ENCODE measurements around the gene ELSPBP1.
"Not testable (repeated sequence)": the region's sequence is repeated elsewhere in the genome, so short reads cannot be mapped to it uniquely, and the experiment has no call there.

The ELSPBP1 gene

GRCh38 chr19:47994209-47994802, at the start of gene ELSPBP1:
TSS of gene ELSPBP1 (plus strand) at chr19:47994632. CDS start at chr19:48008668, 14,036 bp downstream.
- DNase-seq = no peak

DNA sequence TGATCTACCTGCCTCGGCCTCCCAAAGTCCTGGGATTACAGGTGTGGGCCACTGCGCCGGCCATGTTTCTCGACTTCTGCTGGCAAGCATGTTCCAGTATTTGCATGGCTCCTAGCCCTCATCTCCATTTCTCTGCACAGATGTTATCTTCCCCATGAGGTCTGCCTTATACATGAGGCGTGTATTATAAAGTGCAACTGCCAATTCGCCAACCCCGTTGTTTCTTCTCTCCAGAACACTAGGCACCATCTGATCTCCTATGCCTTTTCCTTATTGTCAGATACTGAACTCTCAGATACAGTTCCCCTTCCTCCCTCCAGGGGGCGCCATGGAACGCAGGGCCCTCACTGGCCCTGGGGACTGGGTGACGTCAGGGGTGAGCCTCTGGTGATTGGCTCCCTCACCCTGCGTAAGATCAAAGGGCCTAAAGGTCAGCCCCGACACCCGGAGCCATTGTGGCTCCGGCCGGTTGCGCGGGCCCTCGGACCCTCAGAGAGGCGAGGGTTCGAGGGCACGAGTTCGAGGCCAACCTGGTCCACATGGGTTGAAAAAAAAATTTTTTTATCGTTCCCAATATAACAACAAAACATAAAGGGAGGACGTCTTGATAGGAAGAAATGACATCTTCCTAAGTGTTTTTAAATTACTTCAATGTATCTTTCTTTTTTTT, 44.4 kb upstream of the ELSPBP1 start:
- DNase-seq = not testable (repeated sequence)

DNA sequence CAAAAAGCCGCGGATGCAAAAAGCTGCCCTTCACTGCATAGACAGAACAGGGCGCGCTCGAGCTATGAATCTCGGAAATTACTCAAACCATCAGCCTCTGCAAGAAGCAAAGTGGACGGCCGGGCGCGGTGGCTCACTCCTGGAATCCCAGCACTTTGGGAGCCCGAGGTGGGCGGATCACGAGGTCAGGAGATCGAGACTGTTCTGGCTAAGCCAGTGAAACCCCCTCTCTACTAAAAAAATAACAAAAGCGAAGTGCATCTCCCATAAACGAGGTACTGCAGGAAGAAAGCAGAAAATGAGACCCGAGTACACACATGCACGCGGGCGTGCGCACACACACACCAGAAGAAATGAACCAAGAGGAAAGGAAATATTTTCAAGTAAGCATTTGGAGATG, 42.3 kb upstream of the ELSPBP1 start:
- DNase-seq = not testable (repeated sequence)

DNA sequence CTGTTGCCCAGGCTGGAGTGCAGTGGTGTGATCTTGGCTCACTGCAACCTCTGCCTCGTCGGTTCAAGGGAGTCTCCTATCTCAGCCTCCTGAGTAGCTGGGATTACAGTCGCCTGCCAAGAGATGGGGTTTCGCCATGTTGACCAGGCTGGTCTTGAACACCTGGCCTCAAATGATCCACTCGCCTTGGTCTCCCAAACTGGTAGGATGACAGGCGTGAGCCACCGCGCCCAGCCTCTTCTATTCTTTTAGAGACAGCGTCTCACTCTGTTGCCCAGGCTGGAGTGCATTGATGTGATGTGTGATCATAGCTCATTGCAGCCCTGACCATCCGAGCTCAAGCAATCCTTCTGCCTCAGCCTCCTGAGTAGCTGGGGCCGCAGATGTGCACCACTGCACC, 38.5 kb upstream of the ELSPBP1 start:
- not testable (repeated sequence) for DNase-seq

GRCh38 chr19:47973529-47973928, 20.9 kb upstream of the ELSPBP1 start:
- no peak for DNase-seq

DNA sequence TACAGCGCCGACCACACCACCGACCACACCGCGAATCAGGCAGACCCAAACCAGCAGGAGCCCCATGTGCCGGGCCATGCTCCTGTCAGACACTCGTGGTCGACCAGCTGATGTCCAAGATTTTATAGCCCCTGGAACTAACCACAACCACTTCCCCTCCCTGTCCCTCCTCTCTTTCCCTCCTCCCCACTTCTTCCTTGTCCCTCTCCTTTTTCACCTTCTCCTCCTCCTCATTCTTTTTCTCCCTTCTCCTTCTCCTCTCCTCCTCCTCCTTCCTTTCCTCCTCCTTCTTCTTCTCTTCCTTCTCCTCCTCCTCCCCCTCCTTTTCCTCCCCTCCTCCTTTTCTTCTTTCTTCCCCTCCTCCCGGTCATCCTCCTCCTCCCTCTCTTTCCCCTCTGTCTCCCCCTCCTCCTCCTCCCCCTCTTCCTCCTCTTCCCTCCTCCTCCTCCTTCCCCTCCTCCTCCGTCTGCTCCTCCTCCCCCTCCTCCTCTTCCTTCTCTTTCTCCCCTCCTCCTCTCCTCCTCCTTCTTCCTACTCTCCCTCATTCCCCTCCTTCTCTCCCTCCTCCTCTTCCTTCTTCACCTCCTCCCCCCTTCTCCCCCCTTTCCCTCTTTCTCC, 3.1 kb upstream of the ELSPBP1 start:
- DNase-seq = no peak

DNA sequence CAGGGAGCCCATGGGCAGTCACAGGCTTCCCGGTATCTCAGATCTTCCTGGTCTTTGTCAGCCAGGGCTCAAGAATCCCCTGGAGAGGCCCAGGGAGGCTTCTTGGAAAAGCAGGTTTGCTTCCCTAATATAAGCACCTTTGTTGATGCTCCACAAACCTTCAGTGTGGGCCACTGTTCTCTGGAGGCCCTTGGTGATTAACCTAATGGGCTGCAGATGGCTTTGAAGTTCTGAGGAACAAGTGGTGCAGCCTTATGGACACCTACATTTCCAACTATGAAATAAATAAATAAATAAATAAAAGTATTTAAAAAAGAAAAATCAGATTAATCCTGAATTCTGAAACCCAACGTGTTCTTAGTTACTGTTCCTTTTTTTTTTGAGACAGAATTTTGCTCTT, 2.4 kb upstream of the ELSPBP1 start, which contains the start of gene BSPH1:
BSPH1 (minus strand) TSS at position 101 of the 400 bp plus-strand sequence; CDS start at position 12, 89 bp downstream.
- no peak for DNase-seq

DNA sequence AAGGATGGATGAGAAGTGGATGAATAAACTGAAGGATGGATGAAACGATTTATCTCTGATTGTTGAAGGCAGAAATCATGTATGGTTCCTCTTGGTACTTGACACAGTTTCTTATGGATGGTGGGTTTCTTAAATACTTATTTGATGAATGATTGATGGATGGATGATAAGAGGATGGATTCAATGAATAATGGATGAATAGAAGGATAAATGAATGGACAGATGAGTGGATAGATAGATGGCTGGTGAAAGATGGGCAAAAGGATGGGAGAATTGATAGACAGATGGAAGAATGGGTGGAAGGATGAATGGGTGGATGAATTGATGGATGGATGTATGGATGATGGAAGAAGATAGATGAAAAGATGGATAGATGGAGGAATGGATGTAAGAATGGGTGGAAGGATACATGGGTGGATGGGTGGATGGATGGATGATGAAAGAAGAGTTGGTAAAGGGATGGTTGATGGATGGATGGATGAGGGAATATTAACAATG, 1.8 kb downstream of the ELSPBP1 start:
- DNase-seq = no peak

GRCh38 chr19:47998800-47999199, 4.4 kb downstream of the ELSPBP1 start:
- DNase-seq = no peak

- no peak for DNase-seq
Observed at GRCh38 chr19:48000846-48001245, 6.4 kb downstream of the ELSPBP1 start.

GRCh38 chr19:48004236-48004635, 9.8 kb downstream of the ELSPBP1 start:
- DNase-seq = no peak

DNA sequence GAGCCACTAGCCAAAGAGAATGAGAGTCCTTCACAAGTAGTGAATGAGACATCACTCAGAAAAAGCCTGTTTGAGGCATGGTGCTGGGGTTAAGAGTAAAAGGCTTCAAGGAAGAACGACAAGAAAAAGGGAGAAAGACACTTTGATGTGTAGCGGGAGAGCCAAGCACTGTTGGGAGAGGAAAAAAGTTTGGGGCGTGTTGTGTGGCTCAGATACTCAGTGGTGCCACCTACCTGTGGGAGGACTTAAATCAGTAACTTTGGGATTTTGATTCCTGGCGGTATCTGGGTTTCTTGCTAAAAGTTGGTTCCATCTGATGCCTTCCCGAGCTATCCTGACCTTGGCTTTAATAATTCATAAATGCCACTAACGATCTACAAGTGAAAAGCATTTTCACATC, 12.3 kb downstream of the ELSPBP1 start:
- no peak for DNase-seq

- no peak for DNase-seq
Observed at GRCh38 chr19:48010932-48011758, 16.7 kb downstream of the ELSPBP1 start.

- no peak for DNase-seq
Observed at GRCh38 chr19:48020686-48021085, 26.3 kb downstream of the ELSPBP1 start.

- no peak for DNase-seq
Observed at GRCh38 chr19:48023011-48023410, 28.6 kb downstream of the ELSPBP1 start.

- DNase-seq = no peak
Observed at GRCh38 chr19:48023518-48023917, 29.1 kb downstream of the ELSPBP1 start.

DNA sequence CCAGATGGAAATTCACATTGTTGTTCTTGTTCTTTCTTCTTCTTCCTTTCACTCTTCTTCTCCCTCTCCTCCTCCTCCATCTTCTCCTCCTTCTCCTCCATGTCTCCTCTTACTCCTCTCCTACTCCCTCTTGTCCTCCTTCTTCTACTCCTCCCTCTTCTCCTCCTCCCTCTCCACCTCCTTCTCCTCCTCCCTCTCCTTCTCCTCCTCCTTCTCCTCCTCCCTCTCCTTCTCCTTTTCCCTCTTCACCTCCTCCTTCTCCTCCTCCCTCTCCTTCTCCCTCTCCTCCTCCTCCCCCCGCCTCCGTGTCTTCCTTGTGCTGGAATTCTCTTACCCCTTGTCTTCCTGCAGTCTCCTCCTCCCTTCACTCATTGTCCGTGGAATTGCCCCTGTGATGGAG, 31.0 kb downstream of the ELSPBP1 start:
- no peak for DNase-seq

DNA sequence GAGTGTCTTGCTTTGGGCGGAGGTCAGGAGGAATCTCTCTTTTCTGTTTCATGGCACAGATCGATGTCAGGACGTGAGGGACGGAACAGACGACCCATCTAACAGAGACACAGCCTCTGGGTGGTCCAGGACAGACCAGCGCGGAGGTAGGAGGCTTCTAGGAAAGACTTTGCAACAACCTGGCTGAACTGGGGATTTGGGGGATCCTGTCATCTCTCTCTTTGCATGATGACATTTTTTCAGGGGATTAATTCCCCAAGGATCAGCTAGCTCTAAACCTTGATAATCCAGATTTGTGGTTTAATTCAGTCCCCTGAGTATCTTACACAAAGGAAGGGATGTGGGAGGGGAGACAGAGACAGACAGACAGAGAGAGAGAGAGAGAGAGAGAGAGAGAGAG, 35.0 kb downstream of the ELSPBP1 start:
- DNase-seq = no peak

GRCh38 chr19:48030073-48030472, 35.6 kb downstream of the ELSPBP1 start:
- DNase-seq = no peak

- DNase-seq = no peak
Observed at GRCh38 chr19:48033604-48034003, 39.2 kb downstream of the ELSPBP1 start.

DNA sequence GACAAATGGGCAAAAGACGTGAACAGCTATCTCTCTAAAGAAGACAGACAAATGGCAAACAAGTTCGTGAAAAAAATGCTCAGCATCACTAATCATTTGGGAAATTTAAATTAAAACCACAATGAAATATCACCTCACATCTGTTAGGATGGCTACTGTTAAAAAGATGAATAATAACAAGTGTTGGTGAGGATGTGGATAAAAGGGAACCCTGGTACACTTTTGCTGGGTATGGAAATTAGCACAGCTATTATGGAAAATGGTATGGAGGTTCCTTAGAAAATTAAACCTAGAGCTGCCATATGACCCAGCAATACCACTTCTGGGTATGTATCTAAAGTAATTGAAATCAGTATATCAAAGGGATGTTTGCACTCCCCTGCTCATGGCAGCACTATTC, 42.3 kb downstream of the ELSPBP1 start:
- no peak for DNase-seq

DNA sequence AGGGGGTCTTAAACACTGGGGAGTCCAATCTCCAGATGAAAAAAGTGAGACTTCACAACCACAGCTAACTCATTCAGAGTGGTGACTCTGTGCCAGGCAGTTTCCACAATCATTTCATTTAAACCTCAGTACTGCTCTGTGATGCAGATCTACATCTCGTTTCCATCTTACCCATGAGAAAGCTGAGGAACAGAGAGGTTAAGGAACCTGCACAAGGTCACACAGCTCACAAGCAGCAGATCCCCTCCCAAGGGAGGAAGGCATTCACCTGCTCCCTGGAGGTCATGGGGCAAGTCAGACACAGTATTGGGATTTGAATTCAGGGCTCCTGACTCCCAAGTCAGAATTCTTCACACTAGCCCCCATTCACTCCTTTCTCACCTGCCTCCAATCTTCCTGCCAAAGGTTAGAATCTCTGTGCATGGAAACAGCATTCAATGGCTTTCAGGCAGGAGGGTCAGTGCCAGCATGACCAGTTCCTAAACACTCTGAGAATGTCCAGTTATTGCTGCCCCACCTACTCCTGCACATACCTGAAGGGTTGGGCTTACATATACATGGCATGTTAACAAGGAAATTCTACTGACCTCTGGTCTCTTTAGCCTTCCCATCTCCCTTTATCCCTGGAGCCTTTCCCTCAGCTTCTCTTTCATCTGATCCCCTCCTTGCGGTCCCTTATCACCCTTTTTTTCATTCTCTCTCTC, 47.6 kb downstream of the ELSPBP1 start:
- no peak for DNase-seq

Data from NCI-H2227 treated with DMSO at 0.1 percent for 48 hours (cell line).